Astrocyte (in vitro differentiated cells and primary cell): ENCODE data around the gene TPO. TPM values are rescaled to one million over a fixed set of nuclear protein-coding genes. Genes with fewer than 3 reads are reported as not detected.

Experiments used
- DNase-seq: peaks from one replicate; pipeline ENCODE4 v3.0.0-alpha.2; 2010; ENCODE audit warnings: low read depth
- FAIRE-seq: peaks from 2 replicates; lab custom pipeline; 2011; peaks lifted over from hg19 to GRCh38; lab: Jason Lieb, UNC
- H2AFZ ChIP-seq: 2 replicates; pipeline ENCODE4 v1.6.0; 2012; ENCODE audit warnings: low read depth, low read length, inconsistent platforms
- H3K27ac ChIP-seq: 2 replicates; pipeline ENCODE4 v1.5.1; 2011; ENCODE audit warnings: low read depth, low read length, inconsistent platforms
- H3K27me3 ChIP-seq: 2 replicates; pipeline ENCODE4 v1.6.0; 2011; ENCODE audit warnings: low read length, inconsistent platforms; ENCODE audit not compliant: insufficient read depth
- H3K36me3 ChIP-seq: 2 replicates; pipeline ENCODE4 v1.5.1; 2011; ENCODE audit warnings: low read length, inconsistent platforms; ENCODE audit not compliant: insufficient read depth
- H3K4me1 ChIP-seq: 2 replicates; pipeline ENCODE4 v1.5.1; 2011; ENCODE audit warnings: low read length, inconsistent platforms; ENCODE audit not compliant: insufficient read depth
- H3K4me2 ChIP-seq: 2 replicates; pipeline ENCODE4 v1.6.0; 2012; ENCODE audit warnings: low read length, inconsistent platforms
- H3K4me3 ChIP-seq: 2 replicates; pipeline ENCODE4 v1.5.1; 2011; ENCODE audit warnings: low read depth, mild to moderate bottlenecking, low read length, inconsistent platforms; ENCODE audit not compliant: insufficient read depth
- H3K79me2 ChIP-seq: 2 replicates; pipeline ENCODE4 v1.6.0; 2012; ENCODE audit warnings: mild to moderate bottlenecking, low read length, inconsistent platforms; ENCODE audit not compliant: insufficient read depth
- H3K9ac ChIP-seq: 2 replicates; pipeline ENCODE4 v1.6.0; 2012; ENCODE audit warnings: mild to moderate bottlenecking, low read length, inconsistent platforms
- H3K9me3 ChIP-seq: 2 replicates; pipeline ENCODE4 v1.5.1; 2012; ENCODE audit warnings: low read depth, mild to moderate bottlenecking, low read length, inconsistent platforms; ENCODE audit not compliant: insufficient read depth
- H4K20me1 ChIP-seq: 2 replicates; pipeline ENCODE4 v1.6.0; 2012; ENCODE audit warnings: low read length, inconsistent platforms; ENCODE audit not compliant: insufficient read depth
- H3K27ac Mint-ChIP-seq: one replicate; pipeline ENCODE4 v1.8.0; 2021; ENCODE audit warnings: mild to moderate bottlenecking, mixed read lengths; ENCODE audit not compliant: unreplicated experiment
- H3K27me3 Mint-ChIP-seq: one replicate; pipeline ENCODE4 v1.8.0; 2021; ENCODE audit warnings: low read depth, mixed read lengths; ENCODE audit not compliant: unreplicated experiment
- H3K36me3 Mint-ChIP-seq: one replicate; pipeline ENCODE4 v1.8.0; 2021; ENCODE audit warnings: low read depth, mixed read lengths; ENCODE audit not compliant: unreplicated experiment
- H3K4me1 Mint-ChIP-seq: one replicate; pipeline ENCODE4 v1.8.0; 2021; ENCODE audit warnings: low read depth, mixed read lengths; ENCODE audit not compliant: unreplicated experiment
- H3K4me3 Mint-ChIP-seq: one replicate; pipeline ENCODE4 v1.8.0; 2021; ENCODE audit warnings: mild to moderate bottlenecking, moderate library complexity, mixed read lengths; ENCODE audit not compliant: unreplicated experiment
- H3K9me3 Mint-ChIP-seq: one replicate; pipeline ENCODE4 v1.8.0; 2021; ENCODE audit warnings: mild to moderate bottlenecking, mixed read lengths; ENCODE audit not compliant: unreplicated experiment
- CTCF ChIP-seq: IDR thresholded peaks from 2 replicates; pipeline ENCODE4 v1.5.1; 2011; ENCODE audit warnings: low read depth, mild to moderate bottlenecking, inconsistent platforms, low read length, moderate library complexity; ENCODE audit not compliant: insufficient read depth
- EZH2 ChIP-seq: IDR thresholded peaks from 2 replicates; pipeline ENCODE4 v1.6.1; 2012; ENCODE audit warnings: mild to moderate bottlenecking, low read length, inconsistent platforms; ENCODE audit not compliant: insufficient read depth
- total RNA-seq: library from RNA; stranded (reverse); gene quantifications from 2 replicates; pipeline ENCODE4 v1.2.1, GENCODE V29; 2021

The TPO gene
- total RNA-seq, 1 donor from 2014 or later, result not detected

- Histone ChIP-seq H3K79me2 (no peaks in the 10 kb centered on the region), H3K27ac (no peak overlapping the region), H3K4me2 (no peak overlapping the region), H3K9me3 (no peaks in the 10 kb centered on the region), H3K4me1 (no peaks in the 10 kb centered on the region), H3K4me3 (no peak overlapping the region), H3K9ac (no peak overlapping the region), H2AFZ (no peak overlapping the region), H4K20me1 (no peaks in the 10 kb centered on the region), H3K27me3 (peaks cover 5% of the 10 kb centered on the region), H3K36me3 (no peaks in the 10 kb centered on the region)
- H3K27ac Mint-ChIP-seq, result no peak overlapping the region
- peaks cover 6% of the 10 kb centered on the region for H3K9me3 Mint-ChIP-seq
- H3K27me3 Mint-ChIP-seq, result peaks cover 29% of the 10 kb centered on the region
- no peak for FAIRE-seq
- H3K4me3 Mint-ChIP-seq, result no peak overlapping the region
- H3K4me1 Mint-ChIP-seq, result no peaks in the 10 kb centered on the region
- no peak for TF ChIP-seq EZH2
- no peak for TF ChIP-seq CTCF
- peaks cover 2% of the 10 kb centered on the region for H3K36me3 Mint-ChIP-seq
- DNase-seq, result no peak
These were observed 150.0 kb downstream of the TPO start for GRCh38 chr2:1563084-1563857.

DNA sequence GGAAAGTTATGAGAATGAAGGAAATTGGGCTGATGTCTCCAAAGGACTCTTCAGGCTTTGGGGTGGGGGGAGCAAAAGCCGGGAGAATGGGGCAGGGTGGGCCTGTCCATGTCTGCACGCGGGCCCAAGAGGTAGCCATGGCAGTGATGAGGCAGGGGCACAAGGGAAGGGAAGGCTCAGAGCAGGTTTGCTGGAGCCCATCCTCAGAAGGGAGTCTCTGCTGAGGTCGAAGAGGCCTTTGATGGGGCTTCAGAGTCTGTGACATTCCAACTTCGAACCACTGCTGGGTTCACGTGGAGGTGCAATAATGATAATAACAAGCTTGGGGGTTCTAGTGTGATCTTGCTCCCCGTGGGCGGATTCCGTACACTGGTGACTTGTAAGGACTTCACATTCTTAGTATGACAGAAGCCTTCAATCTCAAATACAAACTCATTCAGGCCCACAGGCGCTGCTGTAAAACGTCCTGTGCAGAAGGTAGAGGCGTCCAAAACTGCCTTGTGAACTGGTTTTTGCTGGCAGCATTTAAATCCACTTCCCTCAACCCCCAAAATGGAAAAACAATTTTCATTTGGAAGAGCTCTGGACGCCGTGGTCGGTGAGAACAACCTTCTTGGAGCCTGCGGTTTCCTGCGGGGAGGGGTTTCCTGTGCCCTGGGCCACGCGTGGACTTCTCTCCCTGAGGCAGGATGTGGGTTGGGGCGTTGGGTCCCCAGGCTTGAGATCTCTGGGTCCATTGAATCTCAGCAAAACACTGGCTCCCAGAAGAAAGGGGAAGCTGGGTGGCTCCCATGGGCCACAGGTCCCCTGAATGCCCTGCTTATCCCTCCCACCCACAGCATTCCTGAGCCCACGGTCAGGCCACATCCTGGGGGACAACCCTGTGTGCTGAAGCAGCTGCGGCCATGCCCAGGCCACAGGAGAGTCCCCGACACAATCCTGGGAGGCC, 151.0 kb downstream of the TPO start:
- no peak overlapping the region for H3K4me3 ChIP-seq
- DNase-seq, result no peak
- Mint-ChIP-seq H3K4me3 (no peak overlapping the region), H3K36me3 (peaks cover 2% of the 10 kb centered on the region), H3K27ac (no peak overlapping the region), H3K9me3 (peaks cover 6% of the 10 kb centered on the region), H3K27me3 (peaks cover 22% of the 10 kb centered on the region), H3K4me1 (no peaks in the 10 kb centered on the region)
- H3K36me3 ChIP-seq, result no peaks in the 10 kb centered on the region
- H3K79me2 ChIP-seq, result no peaks in the 10 kb centered on the region
- no peaks in the 10 kb centered on the region for H4K20me1 ChIP-seq
- FAIRE-seq, result no peak
- no peak overlapping the region for H2AFZ ChIP-seq
- no peaks in the 10 kb centered on the region for H3K4me1 ChIP-seq
- no peak overlapping the region for H3K9ac ChIP-seq
- no peak for TF ChIP-seq CTCF
- no peak for TF ChIP-seq EZH2
- H3K27ac ChIP-seq, result no peak overlapping the region
- no peaks in the 10 kb centered on the region for H3K9me3 ChIP-seq
- H3K4me2 ChIP-seq, result no peak overlapping the region
- peaks cover 3% of the 10 kb centered on the region for H3K27me3 ChIP-seq
